HFF-Myc (cell line): ENCODE results near the gene TOPBP1.

Experiments
- DNase-seq: peaks from one replicate; pipeline ENCODE4 v3.0.0-alpha.2; 2011; ENCODE audit warnings: low read depth; ENCODE audit errors: extremely low read depth
- H3K4me3 ChIP-seq: replicated peaks from 2 replicates; pipeline ENCODE4 v1.5.1; 2011; ENCODE audit warnings: low read depth, mild to moderate bottlenecking, control low read depth, low read length
- TF ChIP-seq, protein P1 (sequence below): IDR thresholded peaks from 2 replicates; pipeline ENCODE4 v1.5.1; 2012; ENCODE audit warnings: mild to moderate bottlenecking, low read depth, low read length, control low read depth; ENCODE audit errors: missing control alignments

The TOPBP1 gene

DNA sequence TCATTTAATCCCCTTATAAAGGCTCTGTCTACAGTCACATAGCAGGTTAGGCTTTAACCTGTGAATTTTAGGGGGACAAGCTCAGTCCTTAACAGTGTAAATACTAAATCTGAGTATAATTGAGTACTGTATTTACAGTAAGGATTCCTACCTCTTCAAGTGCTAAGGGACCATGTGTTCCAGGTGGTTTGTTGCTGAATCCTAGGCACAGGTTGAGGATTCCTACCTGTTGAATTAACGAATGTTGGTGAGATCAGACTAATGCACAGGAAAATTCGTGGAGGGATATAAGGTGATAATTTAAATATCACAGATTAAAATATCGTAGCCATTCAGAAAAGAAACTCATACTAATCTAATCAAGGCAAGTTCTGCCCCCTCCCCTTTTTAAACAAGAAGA lies 63.3 kb downstream of the TOPBP1 start:
- TF ChIP-seq, protein P1, sequence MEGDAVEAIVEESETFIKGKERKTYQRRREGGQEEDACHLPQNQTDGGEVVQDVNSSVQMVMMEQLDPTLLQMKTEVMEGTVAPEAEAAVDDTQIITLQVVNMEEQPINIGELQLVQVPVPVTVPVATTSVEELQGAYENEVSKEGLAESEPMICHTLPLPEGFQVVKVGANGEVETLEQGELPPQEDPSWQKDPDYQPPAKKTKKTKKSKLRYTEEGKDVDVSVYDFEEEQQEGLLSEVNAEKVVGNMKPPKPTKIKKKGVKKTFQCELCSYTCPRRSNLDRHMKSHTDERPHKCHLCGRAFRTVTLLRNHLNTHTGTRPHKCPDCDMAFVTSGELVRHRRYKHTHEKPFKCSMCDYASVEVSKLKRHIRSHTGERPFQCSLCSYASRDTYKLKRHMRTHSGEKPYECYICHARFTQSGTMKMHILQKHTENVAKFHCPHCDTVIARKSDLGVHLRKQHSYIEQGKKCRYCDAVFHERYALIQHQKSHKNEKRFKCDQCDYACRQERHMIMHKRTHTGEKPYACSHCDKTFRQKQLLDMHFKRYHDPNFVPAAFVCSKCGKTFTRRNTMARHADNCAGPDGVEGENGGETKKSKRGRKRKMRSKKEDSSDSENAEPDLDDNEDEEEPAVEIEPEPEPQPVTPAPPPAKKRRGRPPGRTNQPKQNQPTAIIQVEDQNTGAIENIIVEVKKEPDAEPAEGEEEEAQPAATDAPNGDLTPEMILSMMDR: no peak
- no peak overlapping the region for H3K4me3 ChIP-seq
- no peak for DNase-seq

DNA sequence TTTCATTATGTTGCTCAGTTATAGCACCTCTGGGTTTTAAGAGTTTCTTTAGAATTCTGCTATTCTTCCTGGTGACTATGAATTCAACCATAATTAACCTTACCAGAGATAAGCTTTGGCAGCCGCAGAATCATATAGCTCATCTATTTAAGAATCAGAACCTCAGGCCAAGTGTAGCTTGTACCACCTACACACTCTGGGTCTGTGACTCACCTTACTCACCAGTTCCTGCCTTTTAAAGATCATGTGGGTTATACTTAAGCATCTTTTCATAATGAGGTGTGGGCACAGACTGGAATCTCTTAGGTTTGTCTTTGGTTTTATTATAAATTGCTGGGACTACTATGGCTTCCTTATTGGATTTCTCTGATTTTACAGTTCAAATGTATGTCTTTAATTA lies 66.4 kb downstream of the TOPBP1 start:
- H3K4me3 ChIP-seq: no peak overlapping the region
- TF ChIP-seq, protein P1: no peak
- no peak for DNase-seq

DNA sequence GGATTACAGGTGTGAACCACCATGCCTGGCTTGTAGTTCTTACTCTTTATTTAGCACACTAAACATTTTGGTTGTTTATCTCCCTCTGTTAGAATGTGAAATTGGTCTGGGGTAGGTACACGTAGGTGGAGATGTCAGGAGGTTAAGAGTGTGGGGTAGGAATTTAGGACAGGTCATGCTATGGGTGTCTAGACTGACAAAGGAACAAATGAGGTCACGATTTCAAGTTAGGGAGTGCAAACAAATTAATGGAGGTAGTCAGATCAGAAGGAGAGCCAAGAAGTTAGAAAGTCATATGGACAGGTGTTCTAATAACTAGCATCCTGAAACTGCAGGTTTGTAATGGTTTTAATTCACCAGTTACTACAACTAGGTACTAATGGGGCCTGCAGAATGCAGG lies 68.5 kb downstream of the TOPBP1 start:
- H3K4me3 ChIP-seq: no peak overlapping the region
- no peak for DNase-seq
- TF ChIP-seq, protein P1: no peak

DNA sequence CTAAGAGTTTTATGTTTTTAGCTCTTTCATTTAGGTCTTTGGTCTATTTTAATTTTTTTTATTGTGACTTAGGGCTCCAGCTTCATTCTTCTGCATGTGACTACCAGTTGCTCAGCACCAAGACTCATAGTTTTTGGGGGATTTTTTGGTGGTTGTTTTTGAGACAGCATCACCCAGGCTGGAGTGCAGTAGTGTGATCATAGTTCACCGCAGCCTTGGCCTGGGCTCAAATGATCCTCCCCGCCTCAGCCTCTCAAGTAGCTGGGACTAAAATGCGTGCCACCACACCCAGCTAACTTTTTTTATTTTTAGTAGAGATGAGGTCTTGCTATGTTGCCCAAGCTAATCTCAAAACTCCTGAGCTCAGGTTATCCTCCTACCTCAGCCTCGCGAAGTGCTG lies 68.9 kb downstream of the TOPBP1 start:
- no peak for DNase-seq

DNA sequence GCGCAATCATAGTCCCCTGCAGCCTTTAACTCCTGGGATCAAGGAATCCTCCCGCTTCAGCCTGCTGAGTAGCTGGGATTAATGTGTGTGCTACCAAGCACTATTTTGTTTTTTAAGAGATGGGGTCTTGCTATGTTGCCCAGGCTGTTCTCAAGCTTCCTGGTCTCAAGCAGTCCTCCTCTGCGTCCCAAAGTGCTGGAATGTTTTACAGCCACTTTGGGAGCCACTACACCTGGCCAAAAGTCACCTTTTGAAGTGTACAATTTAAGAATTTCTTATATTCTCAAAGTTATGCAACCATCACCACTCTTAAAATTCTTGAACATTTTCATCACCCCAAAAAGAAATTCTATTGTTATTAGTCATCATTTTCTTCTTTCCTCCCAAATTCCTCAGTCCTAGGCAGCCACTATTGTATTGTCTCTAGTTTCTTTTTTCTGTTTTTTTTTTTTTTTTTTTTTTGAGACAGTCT lies 70.4 kb downstream of the TOPBP1 start:
- H3K4me3 ChIP-seq: no peak overlapping the region
- no peak for DNase-seq
- TF ChIP-seq, protein P1: no peak

More for the DNA sequence above, 68.9 kb downstream of the TOPBP1 start:
- no peak overlapping the region for H3K4me3 ChIP-seq
- TF ChIP-seq, protein P1: no peak

DNA sequence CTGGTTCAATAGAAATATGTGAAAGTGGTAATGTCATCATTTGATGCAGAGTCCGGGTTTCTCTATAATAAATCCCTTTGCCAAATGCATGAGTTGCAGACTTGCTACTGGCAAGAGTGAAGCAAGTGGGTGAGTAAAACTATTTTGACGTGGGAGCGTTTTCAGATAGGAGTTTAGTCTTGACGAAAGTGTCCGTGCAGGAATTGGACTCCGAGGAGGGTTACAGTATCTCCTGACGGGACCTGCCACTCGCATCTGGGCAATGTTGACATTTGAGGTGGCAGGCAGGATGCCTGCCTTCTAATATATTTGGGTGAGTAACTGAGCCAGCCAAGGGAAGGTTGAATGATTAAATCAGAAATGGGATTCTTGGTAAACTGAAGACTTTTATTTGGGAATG lies 72.2 kb downstream of the TOPBP1 start:
- TF ChIP-seq, protein P1: no peak
- H3K4me3 ChIP-seq: no peak overlapping the region
- no peak for DNase-seq

DNA sequence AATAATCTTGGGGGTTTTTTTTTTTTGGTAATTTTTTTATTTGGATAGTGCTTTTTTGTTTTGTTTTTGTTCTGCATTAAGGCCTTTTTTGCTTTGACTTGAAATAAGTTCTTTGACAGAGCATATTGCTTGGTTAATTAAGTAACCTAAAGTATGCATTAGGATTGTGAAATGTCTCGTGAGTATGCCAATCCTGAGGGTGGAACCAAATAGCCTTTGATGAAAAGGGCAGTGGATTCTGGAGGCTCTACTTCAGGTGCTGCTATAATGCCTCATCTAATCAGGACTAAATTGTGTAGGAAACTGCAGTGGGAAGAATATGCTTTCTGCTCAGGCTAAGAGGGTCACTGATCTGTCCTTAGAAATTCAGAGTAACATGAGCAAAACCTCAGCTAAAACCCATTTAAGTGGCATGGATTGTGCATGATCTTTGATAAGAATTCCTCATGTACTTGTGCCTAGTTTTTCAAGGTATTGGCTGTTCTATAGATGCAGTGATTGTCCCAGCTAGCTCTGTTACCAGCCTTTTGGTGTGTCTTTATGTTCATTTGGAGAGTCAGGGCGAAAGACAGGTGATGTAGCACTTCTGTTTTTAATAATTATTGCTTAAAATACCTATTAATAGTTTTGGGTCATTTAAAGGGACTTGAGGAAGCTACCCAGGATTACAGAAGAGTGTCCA lies 72.8 kb downstream of the TOPBP1 start:
- TF ChIP-seq, protein P1: no peak
- no peak for DNase-seq
- H3K4me3 ChIP-seq: no peak overlapping the region
